T-helper 17 cell (primary cell): ENCODE results near the gene UBR3. TPM values are rescaled to one million over a fixed set of nuclear protein-coding genes. Genes with fewer than 3 reads are reported as not detected.
"Not testable (repeated sequence)": the region's sequence is repeated elsewhere in the genome, so short reads cannot be mapped to it uniquely, and the experiment has no call there.

Source experiments
- ATAC-seq: fragments of 150-1000 bp; cut with Tn5 transposase; 2 replicates; pipeline ENCODE4 v1.10.0; 2021; ENCODE audit warnings: mild to moderate bottlenecking, moderate library complexity
- DNase-seq, 3 donors: peaks; one replicate each; pipeline versions ENCODE4 v3.0.0 to v3.0.0-alpha.2; 2020 to 2021
- H3K9me3 ChIP-seq: one replicate; pipeline ENCODE4 v1.7.0; 2013; ENCODE audit warnings: low read length, mild to moderate bottlenecking; ENCODE audit not compliant: control insufficient read depth, poor library complexity, severe bottlenecking
- H3K27ac Mint-ChIP-seq: one replicate; pipeline ENCODE4 v1.8.0; 2022; ENCODE audit warnings: mild to moderate bottlenecking, moderate library complexity, mixed read lengths
- H3K27me3 Mint-ChIP-seq: one replicate; pipeline ENCODE4 v1.8.0; 2022; ENCODE audit warnings: mixed read lengths
- H3K36me3 Mint-ChIP-seq: one replicate; pipeline ENCODE4 v1.8.0; 2022; ENCODE audit warnings: low read depth, mixed read lengths
- H3K4me1 Mint-ChIP-seq: one replicate; pipeline ENCODE4 v1.8.0; 2022; ENCODE audit warnings: mild to moderate bottlenecking, mixed read lengths
- H3K4me3 Mint-ChIP-seq: one replicate; pipeline ENCODE4 v1.8.0; 2022; ENCODE audit warnings: mild to moderate bottlenecking, moderate library complexity, mixed read lengths
- total RNA-seq, 4 donors: library from RNA in 2 of 4; stranded (reverse) in 2 of 4; gene quantifications; one replicate each; pipeline ENCODE4 v1.2.3 and lab custom pipeline; 2022 to 2026

The UBR3 gene
- total RNA-seq, 2 donors from 2014 or later: 33.6 to 34.9 TPM

DNA sequence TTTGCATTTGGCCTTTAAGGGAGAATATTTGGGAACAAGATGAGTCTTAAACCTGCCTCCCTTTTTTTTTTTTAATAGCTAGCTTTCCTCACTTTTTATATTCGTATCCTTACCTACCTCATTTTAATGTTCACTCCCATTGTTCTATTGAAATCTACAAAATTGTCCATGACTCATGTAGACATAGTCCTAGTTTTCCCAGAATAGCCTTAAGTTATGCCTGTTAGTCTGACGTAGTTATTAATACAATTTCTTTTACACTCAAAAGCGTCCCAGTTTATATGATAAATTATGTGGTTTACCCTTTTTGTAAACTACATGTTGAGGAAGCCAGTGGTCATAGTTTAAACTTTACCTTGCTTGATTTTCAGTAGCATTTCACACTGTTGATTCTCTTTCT, 73.4 kb downstream of the UBR3 start:
- no peak overlapping the region for H3K4me3 Mint-ChIP-seq
- no peaks in the 10 kb centered on the region for H3K9me3 ChIP-seq
- ATAC-seq (no peak), DNase-seq (no peak)
- no peak overlapping the region for H3K27ac Mint-ChIP-seq
- no peaks in the 10 kb centered on the region for H3K27me3 Mint-ChIP-seq
- H3K36me3 Mint-ChIP-seq: peaks cover 10% of the 10 kb centered on the region
- H3K4me1 Mint-ChIP-seq: peaks cover 7% of the 10 kb centered on the region

DNA sequence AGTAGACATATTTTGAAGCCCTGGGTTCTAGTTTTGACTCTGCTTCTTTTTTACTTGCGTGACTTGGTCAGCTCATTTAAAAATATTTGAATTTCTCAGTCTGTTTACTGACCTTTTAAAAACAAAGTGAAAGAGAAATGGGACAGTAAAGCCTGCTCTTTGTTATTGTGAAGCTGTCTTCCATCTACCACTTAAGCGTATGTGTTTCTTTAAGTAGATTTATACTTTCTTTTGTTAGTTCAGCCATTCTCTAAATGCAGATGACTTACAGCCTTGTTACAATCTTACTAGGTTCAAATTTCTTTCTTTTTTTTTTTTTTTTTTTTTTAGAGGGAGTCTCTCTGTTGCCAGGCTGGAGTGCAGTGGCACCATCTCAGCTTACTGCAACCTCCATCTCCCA, 79.5 kb downstream of the UBR3 start:
- H3K4me1 Mint-ChIP-seq: peaks cover 13% of the 10 kb centered on the region
- H3K9me3 ChIP-seq: no peaks in the 10 kb centered on the region
- no peak overlapping the region for H3K27ac Mint-ChIP-seq
- peaks cover 19% of the 10 kb centered on the region for H3K36me3 Mint-ChIP-seq
- H3K4me3 Mint-ChIP-seq: no peak overlapping the region
- no peak for ATAC-seq
- no peak for DNase-seq
- no peaks in the 10 kb centered on the region for H3K27me3 Mint-ChIP-seq

DNA sequence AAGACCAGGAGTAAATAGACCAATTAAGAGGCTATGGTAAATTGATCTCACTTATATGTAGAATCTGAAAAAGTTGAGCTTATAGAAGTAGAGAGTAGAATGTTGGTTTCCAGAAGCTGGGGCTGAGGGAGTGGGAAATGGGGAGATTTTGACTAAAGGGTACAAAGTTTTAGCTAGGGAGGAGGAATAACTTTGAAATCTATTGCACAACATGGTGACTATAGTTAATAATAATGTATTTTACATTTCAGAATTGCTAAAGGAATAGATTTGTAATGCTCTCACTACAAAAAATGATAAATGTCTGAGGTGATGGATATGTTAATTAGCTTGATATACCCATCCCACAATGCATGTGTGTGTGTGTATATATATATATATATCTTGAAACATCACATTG, 82.1 kb downstream of the UBR3 start:
- Mint-ChIP-seq H3K4me1 (peaks cover 13% of the 10 kb centered on the region), H3K36me3 (peaks cover 15% of the 10 kb centered on the region), H3K4me3 (no peak overlapping the region), H3K27me3 (no peaks in the 10 kb centered on the region), H3K27ac (no peak overlapping the region)
- no peaks in the 10 kb centered on the region for H3K9me3 ChIP-seq
- DNase-seq: no peak
- no peak for ATAC-seq

DNA sequence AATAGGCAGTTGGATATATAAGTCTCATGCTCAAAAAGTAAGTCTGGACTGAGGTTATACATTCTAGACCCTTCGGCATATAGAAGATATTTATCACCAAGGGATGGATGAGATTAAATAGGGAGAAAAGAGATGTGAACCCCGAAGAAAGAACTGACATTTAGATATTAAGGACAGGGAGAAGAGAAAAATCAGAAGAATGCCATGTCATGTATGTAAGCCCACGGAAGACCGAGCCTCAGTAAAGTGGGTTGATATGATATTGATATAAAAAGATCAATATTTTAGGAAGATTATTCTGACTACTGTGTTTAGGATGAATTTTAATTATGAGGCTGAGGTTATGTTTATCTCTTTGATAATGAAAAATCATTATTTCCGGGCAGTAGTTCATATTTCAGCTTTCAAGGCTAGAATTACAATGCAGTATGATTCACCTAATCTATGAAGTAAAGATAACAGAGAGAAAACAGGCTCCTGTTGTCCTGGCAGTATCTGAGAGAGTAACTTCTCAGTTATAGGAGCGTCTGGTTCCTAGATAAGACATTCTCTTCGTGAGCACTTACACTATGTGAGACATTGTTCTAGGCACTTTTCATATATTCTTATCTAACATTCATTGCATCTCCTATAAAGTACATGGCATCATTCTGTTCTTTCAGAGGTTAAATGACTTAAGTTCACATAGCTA, 83.0 kb downstream of the UBR3 start:
- Mint-ChIP-seq H3K36me3 (peaks cover 16% of the 10 kb centered on the region), H3K27me3 (no peaks in the 10 kb centered on the region)

DNA sequence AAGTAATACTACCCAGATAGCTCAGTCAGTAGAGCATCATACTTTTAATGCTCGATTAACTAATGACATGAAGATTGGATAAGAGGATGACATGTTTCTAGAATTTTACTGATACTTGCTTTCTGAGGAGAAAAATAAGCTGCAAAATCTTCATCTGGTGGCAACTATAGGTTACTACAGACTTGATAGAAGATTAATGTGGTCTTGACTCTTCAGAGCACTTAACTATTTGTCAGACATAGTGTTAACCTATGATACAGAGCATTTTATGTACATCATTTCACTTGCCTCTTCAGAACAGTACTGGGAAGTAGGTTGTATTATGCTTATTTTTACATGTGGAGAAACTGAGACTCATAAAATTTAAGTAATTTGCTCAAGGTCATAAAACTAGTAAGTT, 83.9 kb downstream of the UBR3 start:
- no peak for DNase-seq
- ATAC-seq: no peak
- no peak overlapping the region for H3K4me3 Mint-ChIP-seq
- H3K27ac Mint-ChIP-seq: no peak overlapping the region
- H3K27me3 Mint-ChIP-seq: no peaks in the 10 kb centered on the region
- H3K4me1 Mint-ChIP-seq: peaks cover 13% of the 10 kb centered on the region
- H3K36me3 Mint-ChIP-seq: peaks cover 16% of the 10 kb centered on the region
- H3K9me3 ChIP-seq: no peaks in the 10 kb centered on the region

More for the DNA sequence above, 83.0 kb downstream of the UBR3 start:
- no peak for DNase-seq
- H3K4me1 Mint-ChIP-seq: peaks cover 13% of the 10 kb centered on the region
- no peak overlapping the region for H3K27ac Mint-ChIP-seq
- H3K9me3 ChIP-seq: no peaks in the 10 kb centered on the region
- no peak overlapping the region for H3K4me3 Mint-ChIP-seq
- no peak for ATAC-seq

DNA sequence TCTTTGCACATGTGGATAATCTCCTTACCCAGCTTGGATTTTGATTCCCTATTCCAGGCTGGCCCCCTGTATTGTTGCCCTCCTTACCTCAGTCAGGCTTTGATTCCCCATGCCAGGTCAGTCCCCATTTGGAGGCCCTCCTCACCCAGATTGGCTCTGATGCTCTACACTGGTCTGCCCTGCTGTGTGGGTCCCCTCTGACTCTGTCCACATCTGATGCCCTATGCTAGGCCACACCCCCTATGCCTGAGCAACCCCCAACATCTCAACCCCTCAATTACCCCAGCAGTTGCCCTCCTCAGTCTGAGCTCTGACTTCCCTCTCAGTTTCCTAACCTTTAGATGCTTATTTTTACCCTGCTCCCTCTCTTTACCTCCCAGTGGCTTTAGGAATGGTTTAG, 89.4 kb downstream of the UBR3 start:
- peaks cover 19% of the 10 kb centered on the region for H3K4me1 Mint-ChIP-seq
- ATAC-seq (no peak), DNase-seq (no peak)
- H3K4me3 Mint-ChIP-seq: no peak overlapping the region
- no peaks in the 10 kb centered on the region for H3K9me3 ChIP-seq
- H3K27ac Mint-ChIP-seq: peak overlapping the region; percentile 34
- H3K36me3 Mint-ChIP-seq: peaks cover 12% of the 10 kb centered on the region
- no peaks in the 10 kb centered on the region for H3K27me3 Mint-ChIP-seq

DNA sequence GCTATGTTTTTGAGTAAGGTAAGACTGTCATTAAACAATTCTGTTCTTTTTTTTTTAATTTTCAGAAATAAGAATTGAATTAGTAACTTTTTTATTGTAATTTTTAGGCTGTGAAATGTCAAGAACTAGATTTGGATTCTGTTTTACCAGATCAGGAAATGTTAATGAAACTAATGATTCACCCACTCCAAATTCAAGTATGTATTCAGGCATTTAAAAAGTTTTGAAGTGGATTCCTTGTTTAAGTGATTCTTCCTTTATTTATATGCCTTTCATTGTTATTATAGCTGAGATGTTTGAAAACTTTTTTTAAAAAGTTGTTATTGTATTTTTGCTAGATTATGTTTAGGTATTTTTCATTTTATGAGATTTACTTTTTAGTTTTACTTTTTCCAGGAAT, 96.7 kb downstream of the UBR3 start:
- ATAC-seq: no peak
- no peaks in the 10 kb centered on the region for H3K9me3 ChIP-seq
- Mint-ChIP-seq H3K36me3 (peaks cover 3% of the 10 kb centered on the region), H3K4me1 (peaks cover 11% of the 10 kb centered on the region), H3K27ac (peak overlapping the region; percentile 80), H3K4me3 (no peak overlapping the region), H3K27me3 (no peaks in the 10 kb centered on the region)
- no peak for DNase-seq

DNA sequence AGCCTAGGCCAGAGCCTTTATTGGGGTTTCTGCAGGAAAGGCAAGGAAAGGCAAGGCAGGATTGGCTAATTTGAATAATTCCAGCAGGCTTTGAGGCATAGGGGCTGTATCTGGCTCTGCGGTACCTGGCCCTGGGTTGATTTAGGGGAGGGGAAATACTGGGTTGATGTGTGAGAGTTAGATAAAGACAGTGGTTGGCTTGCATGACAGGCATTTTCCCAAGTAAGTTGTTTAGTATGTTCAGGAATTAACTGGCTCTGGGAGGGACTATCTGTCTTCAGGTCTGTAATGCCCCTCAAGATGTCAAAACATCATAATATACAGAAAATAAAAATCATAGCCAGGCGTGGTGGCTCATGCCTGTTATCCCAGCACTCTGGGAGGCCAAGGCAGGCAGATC, 98.7 kb downstream of the UBR3 start:
- Mint-ChIP-seq H3K27me3 (no peaks in the 10 kb centered on the region), H3K36me3 (peaks cover 2% of the 10 kb centered on the region), H3K4me1 (peaks cover 3% of the 10 kb centered on the region), H3K27ac (peak overlapping the region; percentile 73), H3K4me3 (no peak overlapping the region)
- ATAC-seq (no peak), DNase-seq (no peak)
- no peaks in the 10 kb centered on the region for H3K9me3 ChIP-seq

DNA sequence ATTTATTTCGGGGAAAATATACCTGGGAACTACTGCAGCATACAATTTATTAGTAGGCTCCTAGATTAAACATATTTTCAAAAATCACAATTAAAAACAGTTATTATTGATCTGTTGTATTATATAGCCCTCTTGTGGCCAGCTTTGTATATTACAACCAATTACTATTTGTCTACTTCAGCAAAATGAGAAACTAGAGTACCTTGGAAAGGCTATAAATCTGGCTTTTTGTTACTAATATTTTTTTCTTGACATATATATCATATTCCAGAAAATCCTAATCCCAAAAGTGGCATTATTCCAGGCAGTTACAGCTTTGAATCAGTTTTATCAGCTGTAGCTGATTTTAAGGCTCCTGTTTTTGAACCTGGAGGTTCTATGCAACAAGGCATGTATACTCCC, 101.2 kb downstream of the UBR3 start:
- Mint-ChIP-seq H3K36me3 (peaks cover 2% of the 10 kb centered on the region), H3K27me3 (no peaks in the 10 kb centered on the region), H3K27ac (no peak overlapping the region), H3K4me3 (no peak overlapping the region), H3K4me1 (no peaks in the 10 kb centered on the region)
- no peaks in the 10 kb centered on the region for H3K9me3 ChIP-seq
- no peak for DNase-seq
- peak; percentile 60 for ATAC-seq

DNA sequence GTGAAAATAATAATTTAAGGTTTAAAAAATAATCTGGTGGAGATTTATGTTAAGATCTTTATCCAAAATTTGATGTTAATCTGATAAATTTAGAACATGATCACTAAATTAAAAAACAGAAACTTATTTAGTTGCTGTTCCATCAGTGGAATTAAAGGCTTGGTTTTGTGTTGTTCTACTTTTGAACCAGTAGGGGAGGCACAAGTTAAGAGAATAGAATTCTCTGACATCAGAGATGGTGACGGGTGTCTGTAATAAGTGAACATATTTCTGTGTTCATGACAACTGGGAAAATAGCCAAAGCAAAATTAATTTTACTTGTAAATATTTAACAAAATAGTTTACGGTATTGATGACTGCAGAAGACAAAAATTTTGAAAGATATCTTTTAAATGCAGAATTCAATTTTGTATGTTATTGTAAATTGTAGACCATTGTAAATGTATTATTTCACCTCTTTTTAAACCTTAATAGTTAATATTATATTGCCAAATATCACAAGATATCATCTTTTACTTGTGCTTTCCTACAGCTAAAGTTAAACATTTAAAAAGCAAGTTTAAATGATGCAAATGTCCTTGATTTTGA, 106.0 kb downstream of the UBR3 start:
- DNase-seq: no peak
- Mint-ChIP-seq H3K4me1 (peaks cover 6% of the 10 kb centered on the region), H3K4me3 (no peak overlapping the region), H3K36me3 (peaks cover 8% of the 10 kb centered on the region), H3K27ac (peak overlapping the region; percentile 27), H3K27me3 (no peaks in the 10 kb centered on the region)
- no peak for ATAC-seq
- no peaks in the 10 kb centered on the region for H3K9me3 ChIP-seq

DNA sequence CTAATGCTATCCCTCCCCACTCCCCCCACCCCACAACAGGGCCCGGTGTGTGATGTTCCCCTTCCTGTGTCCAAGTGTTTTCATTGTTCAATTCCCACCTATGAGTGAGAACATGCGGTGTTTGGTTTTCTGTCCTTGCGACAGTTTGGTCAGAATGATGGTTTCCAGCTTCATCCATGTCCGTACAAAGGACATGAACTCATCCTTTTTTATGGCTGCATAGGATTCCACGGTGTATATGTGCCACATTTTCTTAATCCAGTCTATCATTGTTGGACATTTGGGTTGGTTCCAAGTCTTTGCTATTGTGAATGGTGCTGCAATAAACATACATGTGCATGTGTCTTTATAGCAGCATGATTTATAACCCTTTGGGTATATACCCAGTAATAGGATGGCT, 109.4 kb downstream of the UBR3 start:
- not testable (repeated sequence) for H3K4me1 Mint-ChIP-seq, DNase-seq, H3K27ac Mint-ChIP-seq, H3K4me3 Mint-ChIP-seq, H3K9me3 ChIP-seq, ATAC-seq, H3K36me3 Mint-ChIP-seq, H3K27me3 Mint-ChIP-seq

DNA sequence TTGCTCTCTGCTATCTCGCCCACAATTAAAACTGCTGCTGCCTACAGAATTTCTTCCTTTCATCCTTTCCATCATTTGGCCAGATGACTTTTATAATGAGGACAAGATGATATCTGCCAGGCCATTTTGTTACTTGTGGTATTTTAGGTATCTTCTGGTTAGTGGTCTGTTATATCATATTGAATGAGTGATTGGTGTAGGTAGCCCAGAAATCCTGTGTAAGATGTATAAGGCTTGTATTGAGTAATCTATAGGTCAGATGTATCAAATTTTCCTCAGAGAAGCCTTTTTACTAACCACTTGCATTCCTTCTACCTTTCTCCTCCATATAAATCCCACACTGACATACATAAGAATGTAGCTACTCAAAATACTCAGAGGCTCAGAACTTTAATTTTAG, 118.3 kb downstream of the UBR3 start:
- DNase-seq: no peak
- no peak overlapping the region for H3K4me3 Mint-ChIP-seq
- no peak for ATAC-seq
- no peaks in the 10 kb centered on the region for H3K9me3 ChIP-seq
- H3K27ac Mint-ChIP-seq: peak overlapping the region; percentile 51
- no peaks in the 10 kb centered on the region for H3K27me3 Mint-ChIP-seq
- H3K4me1 Mint-ChIP-seq: peaks cover 4% of the 10 kb centered on the region
- H3K36me3 Mint-ChIP-seq: peaks cover 5% of the 10 kb centered on the region

DNA sequence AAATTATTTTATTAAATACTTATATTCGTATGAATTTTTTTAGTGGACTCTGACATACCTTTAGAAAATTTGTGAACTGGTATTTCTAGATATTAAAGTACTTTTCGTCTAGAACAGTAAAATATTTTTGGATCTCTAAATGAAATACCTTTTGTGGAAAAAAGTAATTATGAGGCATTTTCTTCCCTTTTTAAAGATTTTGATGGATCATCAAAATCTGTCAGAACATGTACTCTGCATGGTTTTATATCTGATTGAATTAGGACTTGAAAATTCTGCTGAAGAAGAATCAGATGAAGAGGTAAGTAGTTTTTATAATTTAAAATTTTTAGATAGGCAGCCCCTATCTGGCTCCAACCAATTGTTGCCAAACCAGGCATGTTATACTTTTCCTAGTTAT, 118.8 kb downstream of the UBR3 start:
- Mint-ChIP-seq H3K27ac (no peak overlapping the region), H3K4me3 (no peak overlapping the region), H3K4me1 (peaks cover 4% of the 10 kb centered on the region), H3K27me3 (no peaks in the 10 kb centered on the region), H3K36me3 (peaks cover 5% of the 10 kb centered on the region)
- no peak for DNase-seq
- ATAC-seq: no peak
- no peaks in the 10 kb centered on the region for H3K9me3 ChIP-seq

DNA sequence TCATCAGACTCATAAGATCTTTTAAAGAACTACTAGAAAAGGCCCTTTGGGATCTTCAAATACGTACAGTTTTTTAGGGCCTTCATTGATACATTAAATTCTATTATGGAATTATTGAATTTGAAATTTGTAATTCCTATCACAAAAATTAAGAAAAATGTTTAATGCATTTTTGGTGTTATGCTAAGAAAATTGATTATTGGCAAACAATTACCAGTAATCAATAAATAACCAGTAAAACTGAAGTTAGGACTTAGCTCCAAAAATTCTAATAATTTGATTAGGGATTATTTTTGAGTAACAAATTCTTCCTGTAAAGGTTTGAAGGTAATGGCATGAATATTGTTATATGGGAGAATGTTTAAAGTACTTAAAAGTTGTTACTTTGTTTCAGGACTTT, 119.3 kb downstream of the UBR3 start:
- no peak for DNase-seq
- H3K4me3 Mint-ChIP-seq: no peak overlapping the region
- ATAC-seq: no peak
- peaks cover 9% of the 10 kb centered on the region for H3K36me3 Mint-ChIP-seq
- peaks cover 8% of the 10 kb centered on the region for H3K4me1 Mint-ChIP-seq
- H3K27me3 Mint-ChIP-seq: no peaks in the 10 kb centered on the region
- H3K27ac Mint-ChIP-seq: no peak overlapping the region
- H3K9me3 ChIP-seq: no peaks in the 10 kb centered on the region
